Measurements from ENCODE around the gene MED23.
"Not testable (repeated sequence)": the region's sequence is repeated elsewhere in the genome, so short reads cannot be mapped to it uniquely, and the experiment has no call there.

MED23 gene

DNA sequence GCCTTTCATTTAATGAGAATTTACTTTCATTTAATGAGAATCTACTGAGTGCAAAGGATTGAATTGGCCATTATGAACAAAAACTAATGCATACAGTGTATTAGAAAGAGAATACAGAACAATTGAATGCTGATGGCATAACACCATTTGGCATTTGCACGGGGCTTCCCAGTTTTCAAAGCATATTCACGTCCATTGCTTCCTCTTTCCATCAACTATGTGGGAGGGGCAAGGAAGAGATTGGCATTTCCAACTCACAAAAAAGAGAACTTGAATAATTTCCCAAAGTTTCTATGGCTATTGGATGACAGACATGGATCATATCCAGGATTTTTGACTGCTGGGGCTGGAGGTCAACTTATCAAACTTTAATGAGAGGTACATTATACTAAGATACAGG is 78.2 kb downstream of the MED23 start:
- H3K4me2 ChIP-seq (ENCODE audit: low read length) = no peak overlapping the region
- H3F3A ChIP-seq (ENCODE audit: insufficient read depth, low read length) = no peaks in the 10 kb centered on the region
- no peaks in the 10 kb centered on the region for H3K27me3 ChIP-seq (ENCODE audit: insufficient read depth, low read length)
- no peak overlapping the region for H3K9ac ChIP-seq (ENCODE audit: low read length)
- no peaks in the 10 kb centered on the region for H3K4me1 ChIP-seq (ENCODE audit: insufficient read depth, low read length, severe bottlenecking)
- H3K4me3 ChIP-seq (ENCODE audit: low read depth, low read length, poor library complexity, severe bottlenecking) = no peak overlapping the region
- no peak overlapping the region for H2AFZ ChIP-seq (ENCODE audit: low read length)
- no peaks in the 10 kb centered on the region for H3K36me3 ChIP-seq (ENCODE audit: insufficient read depth, low read length)
- no peaks in the 10 kb centered on the region for H4K20me1 ChIP-seq (ENCODE audit: insufficient read depth, low read length)
- TF ChIP-seq, protein P1, sequence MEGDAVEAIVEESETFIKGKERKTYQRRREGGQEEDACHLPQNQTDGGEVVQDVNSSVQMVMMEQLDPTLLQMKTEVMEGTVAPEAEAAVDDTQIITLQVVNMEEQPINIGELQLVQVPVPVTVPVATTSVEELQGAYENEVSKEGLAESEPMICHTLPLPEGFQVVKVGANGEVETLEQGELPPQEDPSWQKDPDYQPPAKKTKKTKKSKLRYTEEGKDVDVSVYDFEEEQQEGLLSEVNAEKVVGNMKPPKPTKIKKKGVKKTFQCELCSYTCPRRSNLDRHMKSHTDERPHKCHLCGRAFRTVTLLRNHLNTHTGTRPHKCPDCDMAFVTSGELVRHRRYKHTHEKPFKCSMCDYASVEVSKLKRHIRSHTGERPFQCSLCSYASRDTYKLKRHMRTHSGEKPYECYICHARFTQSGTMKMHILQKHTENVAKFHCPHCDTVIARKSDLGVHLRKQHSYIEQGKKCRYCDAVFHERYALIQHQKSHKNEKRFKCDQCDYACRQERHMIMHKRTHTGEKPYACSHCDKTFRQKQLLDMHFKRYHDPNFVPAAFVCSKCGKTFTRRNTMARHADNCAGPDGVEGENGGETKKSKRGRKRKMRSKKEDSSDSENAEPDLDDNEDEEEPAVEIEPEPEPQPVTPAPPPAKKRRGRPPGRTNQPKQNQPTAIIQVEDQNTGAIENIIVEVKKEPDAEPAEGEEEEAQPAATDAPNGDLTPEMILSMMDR (IDR thresholded peaks at IDR 0.05; ENCODE audit: low read length) = no peak
- H3K9me2 ChIP-seq (ENCODE audit: low read depth, low read length) = no peaks in the 10 kb centered on the region
- H3K79me2 ChIP-seq (ENCODE audit: insufficient read depth, low read length) = no peaks in the 10 kb centered on the region
- no peaks in the 10 kb centered on the region for H3K9me3 ChIP-seq (ENCODE audit: low read length)
- no peak overlapping the region for H3K27ac ChIP-seq (ENCODE audit: low read depth, low read length, poor library complexity, severe bottlenecking)

GRCh38 chr6:131548441-131548840 is 79.6 kb downstream of the MED23 start:
- no peak for TF ChIP-seq EZH2 (IDR thresholded peaks at IDR 0.05; ENCODE audit: borderline replicate concordance, low read length)
- no peak overlapping the region for H3K27ac ChIP-seq (ENCODE audit: low read depth, low read length, poor library complexity, severe bottlenecking)
- no peaks in the 10 kb centered on the region for H3K27me3 ChIP-seq (ENCODE audit: insufficient read depth, low read length)
- no peak overlapping the region for H3K4me3 ChIP-seq (ENCODE audit: low read depth, low read length, poor library complexity, severe bottlenecking)
- no peaks in the 10 kb centered on the region for H3K9me3 ChIP-seq (ENCODE audit: low read length)
- H3K79me2 ChIP-seq (ENCODE audit: insufficient read depth, low read length) = no peaks in the 10 kb centered on the region
- H3K9me2 ChIP-seq (ENCODE audit: low read depth, low read length) = no peaks in the 10 kb centered on the region
- no peaks in the 10 kb centered on the region for H3K4me1 ChIP-seq (ENCODE audit: insufficient read depth, low read length, severe bottlenecking)
- no peak overlapping the region for H3K9ac ChIP-seq (ENCODE audit: low read length)
- no peak overlapping the region for H3K4me2 ChIP-seq (ENCODE audit: low read length)
- no peak overlapping the region for H2AFZ ChIP-seq (ENCODE audit: low read length)
- no peaks in the 10 kb centered on the region for H3F3A ChIP-seq (ENCODE audit: insufficient read depth, low read length)
- no peaks in the 10 kb centered on the region for H3K36me3 ChIP-seq (ENCODE audit: insufficient read depth, low read length)
- no peaks in the 10 kb centered on the region for H4K20me1 ChIP-seq (ENCODE audit: insufficient read depth, low read length)

GRCh38 chr6:131547488-131547887 is 80.6 kb downstream of the MED23 start:
- Histone ChIP-seq H3K4me1 (ENCODE audit: insufficient read depth, low read length, severe bottlenecking) (no peaks in the 10 kb centered on the region), H3K79me2 (ENCODE audit: insufficient read depth, low read length) (no peaks in the 10 kb centered on the region), H3F3A (ENCODE audit: insufficient read depth, low read length) (no peaks in the 10 kb centered on the region), H3K4me2 (ENCODE audit: low read length) (no peak overlapping the region), H3K9ac (ENCODE audit: low read length) (no peak overlapping the region), H3K36me3 (ENCODE audit: insufficient read depth, low read length) (no peaks in the 10 kb centered on the region), H3K9me3 (ENCODE audit: low read length) (no peaks in the 10 kb centered on the region), H3K27ac (ENCODE audit: low read depth, low read length, poor library complexity, severe bottlenecking) (no peak overlapping the region), H3K4me3 (ENCODE audit: low read depth, low read length, poor library complexity, severe bottlenecking) (no peak overlapping the region), H4K20me1 (ENCODE audit: insufficient read depth, low read length) (no peaks in the 10 kb centered on the region), H2AFZ (ENCODE audit: low read length) (no peak overlapping the region), H3K9me2 (ENCODE audit: low read depth, low read length) (no peaks in the 10 kb centered on the region), H3K27me3 (ENCODE audit: insufficient read depth, low read length) (no peaks in the 10 kb centered on the region)
- TF ChIP-seq, protein P1 (IDR thresholded peaks at IDR 0.05; ENCODE audit: low read length) = no peak
- TF ChIP-seq EZH2 (IDR thresholded peaks at IDR 0.05; ENCODE audit: borderline replicate concordance, low read length) = no peak

- no peaks in the 10 kb centered on the region for H3K79me2 ChIP-seq (ENCODE audit: insufficient read depth, low read length)
- H3K9me3 ChIP-seq (ENCODE audit: low read length) = no peaks in the 10 kb centered on the region
- no peaks in the 10 kb centered on the region for H3F3A ChIP-seq (ENCODE audit: insufficient read depth, low read length)
- H3K9ac ChIP-seq (ENCODE audit: low read length) = no peak overlapping the region
- H3K9me2 ChIP-seq (ENCODE audit: low read depth, low read length) = no peaks in the 10 kb centered on the region
- no peaks in the 10 kb centered on the region for H3K36me3 ChIP-seq (ENCODE audit: insufficient read depth, low read length)
- no peak overlapping the region for H2AFZ ChIP-seq (ENCODE audit: low read length)
- no peak overlapping the region for H3K27ac ChIP-seq (ENCODE audit: low read depth, low read length, poor library complexity, severe bottlenecking)
- H3K4me3 ChIP-seq (ENCODE audit: low read depth, low read length, poor library complexity, severe bottlenecking) = no peak overlapping the region
- H3K27me3 ChIP-seq (ENCODE audit: insufficient read depth, low read length) = no peaks in the 10 kb centered on the region
- no peak overlapping the region for H3K4me2 ChIP-seq (ENCODE audit: low read length)
- no peaks in the 10 kb centered on the region for H3K4me1 ChIP-seq (ENCODE audit: insufficient read depth, low read length, severe bottlenecking)
- no peaks in the 10 kb centered on the region for H4K20me1 ChIP-seq (ENCODE audit: insufficient read depth, low read length)
- TF ChIP-seq, protein P1 (IDR thresholded peaks at IDR 0.05; ENCODE audit: low read length) = no peak
- no peak for TF ChIP-seq EZH2 (IDR thresholded peaks at IDR 0.05; ENCODE audit: borderline replicate concordance, low read length)
These were observed 82.7 kb downstream of the MED23 start for GRCh38 chr6:131545317-131545716.

DNA sequence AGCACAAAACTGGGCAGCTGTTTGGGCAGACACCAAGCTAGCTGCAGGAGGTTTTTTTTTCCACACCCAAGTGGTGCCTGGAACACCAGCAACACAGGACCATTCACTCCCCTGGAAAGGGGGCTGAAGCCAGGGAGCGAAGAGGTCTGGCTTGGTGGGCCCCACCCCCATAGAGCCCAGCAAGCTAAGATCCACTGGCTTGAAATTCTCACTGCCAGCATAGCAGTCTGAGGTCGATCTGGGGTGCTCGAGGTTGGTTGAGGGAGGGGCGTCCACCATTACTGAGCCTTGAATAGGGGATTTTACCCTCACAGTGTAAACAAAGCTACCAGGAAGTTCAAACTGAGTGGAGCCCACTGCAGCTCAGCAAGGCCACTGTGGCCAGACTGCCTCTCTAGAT is 89.4 kb downstream of the MED23 start:
- H3K4me1 ChIP-seq (ENCODE audit: insufficient read depth, low read length, severe bottlenecking); H3K27me3 ChIP-seq (ENCODE audit: insufficient read depth, low read length); H3K4me3 ChIP-seq (ENCODE audit: low read depth, low read length, poor library complexity, severe bottlenecking); H3K4me2 ChIP-seq (ENCODE audit: low read length); H3K9ac ChIP-seq (ENCODE audit: low read length); H3K79me2 ChIP-seq (ENCODE audit: insufficient read depth, low read length); H4K20me1 ChIP-seq (ENCODE audit: insufficient read depth, low read length); H3K9me2 ChIP-seq (ENCODE audit: low read depth, low read length); H3F3A ChIP-seq (ENCODE audit: insufficient read depth, low read length); H2AFZ ChIP-seq (ENCODE audit: low read length); H3K36me3 ChIP-seq (ENCODE audit: insufficient read depth, low read length); H3K27ac ChIP-seq (ENCODE audit: low read depth, low read length, poor library complexity, severe bottlenecking); H3K9me3 ChIP-seq (ENCODE audit: low read length): not testable (repeated sequence)

Data from OCI-LY1 (cell line).